GM18508 (cell line): ENCODE results near the gene PTPRJ.

Source experiments
- ATAC-seq: cut with Tn5 transposase; IDR thresholded peaks from one replicate; pipeline ENCODE4 v1.9.1; 2021; ENCODE audit warnings: moderate number of reproducible peaks; ENCODE audit not compliant: insufficient read depth, unreplicated experiment

The PTPRJ gene

DNA sequence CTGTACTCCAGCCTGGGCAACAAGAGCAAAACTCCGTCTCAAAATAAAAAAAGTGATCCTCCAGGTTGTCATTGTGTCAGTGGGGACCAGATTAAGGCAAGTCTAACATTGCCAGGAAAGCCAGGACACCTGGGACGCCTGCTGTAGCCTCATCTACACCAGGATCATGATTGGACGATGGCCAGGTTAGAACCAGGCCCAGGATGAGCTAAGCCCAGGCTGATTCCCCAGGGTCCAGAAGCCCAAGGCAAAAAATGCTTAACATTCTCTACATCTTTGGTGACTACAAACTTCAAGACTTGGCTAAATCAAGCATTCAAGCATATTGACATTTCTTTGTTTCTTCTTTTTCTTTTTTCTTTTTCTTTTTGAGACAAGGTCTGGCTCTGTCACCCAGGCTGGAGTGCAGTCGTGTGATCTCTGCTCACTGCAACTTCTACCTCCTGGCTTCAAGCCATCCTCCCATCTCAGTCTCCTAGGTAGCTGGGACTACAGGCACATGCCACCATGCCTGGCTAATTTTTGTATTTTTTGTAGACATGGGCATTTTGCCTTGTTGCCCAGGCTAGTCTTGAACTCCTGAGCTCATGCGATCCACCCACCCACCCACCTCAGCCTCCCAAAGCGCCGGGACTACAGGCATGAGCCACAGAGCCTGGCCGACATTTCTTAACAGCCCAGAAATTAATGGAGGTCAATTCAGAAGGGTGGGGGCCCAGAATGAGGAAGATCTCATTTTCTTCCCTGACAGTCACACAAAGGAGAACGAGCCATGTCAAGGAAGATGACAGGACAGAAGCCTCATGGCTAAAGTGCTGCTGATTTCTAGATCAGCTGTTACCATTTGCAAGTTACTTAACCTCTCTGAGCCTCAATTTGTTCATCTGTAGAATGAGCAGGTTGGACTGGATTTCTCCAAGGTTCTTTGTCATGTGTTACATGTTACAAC lies 12.5 kb upstream of the PTPRJ start:
- ATAC-seq, result no peak

DNA sequence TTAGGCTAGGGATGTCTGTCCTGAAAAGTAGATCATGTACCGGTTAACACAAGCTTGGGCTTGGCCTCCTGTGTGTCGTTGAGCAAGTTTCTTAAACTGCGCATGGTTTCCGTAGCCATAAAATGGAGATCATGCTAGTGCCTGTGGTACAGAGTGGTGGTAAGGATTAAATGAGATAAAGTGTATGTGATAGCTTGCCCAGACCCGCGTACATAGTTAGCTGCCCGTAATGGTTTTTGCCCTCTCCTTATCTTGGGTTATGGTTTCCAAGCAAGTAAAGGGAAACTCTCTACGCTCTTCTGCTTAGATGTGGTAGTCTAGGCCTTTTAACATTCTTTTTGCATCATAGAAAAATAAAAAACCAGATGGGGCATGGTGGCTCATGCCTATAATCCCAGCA lies 11.0 kb upstream of the PTPRJ start:
- ATAC-seq, result no peak

DNA sequence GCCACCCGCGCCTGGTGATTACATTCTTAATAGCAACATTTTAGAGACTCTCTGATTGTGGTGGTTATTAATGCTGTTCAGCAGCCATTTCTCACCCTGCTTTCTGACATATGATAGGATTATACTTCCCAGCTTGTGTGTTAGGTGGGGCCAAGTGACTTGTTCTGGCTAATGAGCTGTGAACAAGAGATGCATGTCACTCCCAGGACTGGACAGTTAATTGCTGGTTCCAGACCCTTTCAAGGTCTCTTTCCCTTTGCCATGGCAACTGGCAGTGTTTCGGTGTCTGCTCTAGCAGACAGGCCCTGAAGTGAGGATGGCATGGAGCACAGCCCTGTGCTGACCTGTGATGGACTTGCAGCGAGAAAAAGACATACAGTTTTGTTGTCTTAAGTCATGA lies 8.9 kb upstream of the PTPRJ start:
- no peak for ATAC-seq

DNA sequence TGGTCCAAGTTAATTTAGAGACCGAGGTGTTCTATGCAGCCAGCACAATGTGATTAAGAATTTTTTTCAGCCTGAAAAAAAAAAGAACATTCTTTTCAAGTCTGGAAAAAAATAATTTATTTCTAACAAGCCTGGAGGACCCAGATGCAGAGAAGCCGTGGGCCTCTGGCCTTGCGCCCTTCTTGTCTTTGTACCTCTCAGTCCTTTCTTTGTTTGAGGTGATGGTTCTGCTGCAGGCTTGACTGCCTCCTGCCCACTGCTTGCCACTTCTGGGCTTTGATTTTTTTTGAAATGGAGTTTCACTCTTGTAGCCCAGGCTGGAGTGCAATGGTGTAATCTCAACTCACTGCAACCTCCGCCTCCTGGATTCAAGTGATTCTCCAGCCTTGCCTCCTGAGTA lies 7.2 kb upstream of the PTPRJ start:
- no peak for ATAC-seq

DNA sequence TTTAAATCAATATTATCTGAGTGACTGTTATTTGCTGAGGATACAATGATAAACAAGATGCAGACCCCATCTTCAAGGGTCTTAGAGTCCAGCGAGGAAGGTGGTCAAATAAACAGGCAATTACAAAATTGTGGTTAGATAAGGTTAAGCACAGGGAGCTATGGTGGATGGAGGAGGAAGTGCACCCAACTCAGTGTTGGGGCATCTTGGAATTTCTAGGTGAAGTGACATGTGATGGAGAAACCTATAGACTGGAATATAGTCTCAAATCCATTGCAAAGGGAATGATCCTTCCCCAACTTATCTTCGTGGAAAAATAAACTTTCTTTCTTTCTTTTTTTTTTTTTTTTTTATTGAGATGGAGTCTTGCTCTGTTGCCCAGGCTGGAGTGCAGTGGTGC lies 3.4 kb upstream of the PTPRJ start:
- ATAC-seq, result no peak

DNA sequence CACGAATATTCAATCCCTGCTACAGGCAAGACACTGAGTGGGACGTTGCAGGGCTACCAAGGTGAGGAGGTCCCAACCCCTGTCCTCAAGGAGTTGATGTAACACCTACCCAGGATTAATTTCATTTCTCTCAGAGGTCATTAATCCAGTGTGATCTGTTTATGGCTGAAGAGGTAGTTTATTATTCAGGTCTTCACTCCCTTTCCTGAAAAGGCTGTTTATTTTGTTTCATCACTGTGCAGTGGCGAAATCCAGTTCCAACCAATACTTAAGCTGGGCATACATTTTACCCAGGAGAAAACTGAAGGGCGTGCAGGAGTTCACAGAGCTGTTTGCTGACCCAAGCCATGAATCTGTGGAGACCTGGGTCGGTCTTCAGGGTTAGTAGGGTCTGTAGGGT lies 2.7 kb upstream of the PTPRJ start:
- ATAC-seq, result no peak

DNA sequence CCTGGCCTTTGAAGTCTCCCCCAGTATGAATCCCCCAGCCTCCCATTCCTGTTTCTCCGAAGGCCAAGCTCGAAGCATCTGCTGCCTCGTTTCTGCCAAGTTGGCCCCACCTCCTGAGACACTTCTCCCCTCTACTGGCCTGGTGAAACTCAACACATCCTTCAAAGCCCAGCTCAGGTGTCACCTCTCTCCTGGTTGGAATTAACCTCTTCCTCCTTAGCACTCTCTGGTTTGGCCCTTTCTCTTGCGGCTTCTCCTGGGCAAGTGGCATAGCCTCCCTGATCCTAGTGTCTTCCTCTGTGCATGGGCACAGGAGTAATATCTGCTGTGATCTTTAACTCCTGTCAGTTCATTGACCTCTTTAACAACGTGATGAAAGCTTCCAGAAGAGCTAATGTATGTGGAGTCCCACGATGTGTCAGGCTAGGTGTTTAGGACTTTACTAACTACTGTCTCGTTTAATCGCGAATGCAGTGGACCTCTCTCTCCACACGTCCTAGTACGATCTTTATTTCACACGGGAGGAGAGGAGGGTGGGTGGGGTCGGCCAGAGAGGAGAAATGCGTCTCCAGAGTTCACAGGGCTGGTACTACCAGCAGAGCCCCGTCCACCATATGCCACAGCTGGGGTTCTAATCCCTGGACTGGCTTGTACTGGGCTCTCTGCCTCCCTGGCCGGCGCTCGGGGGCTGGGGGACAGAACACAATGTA lies 826 bp upstream of the PTPRJ start:
- no peak for ATAC-seq

DNA sequence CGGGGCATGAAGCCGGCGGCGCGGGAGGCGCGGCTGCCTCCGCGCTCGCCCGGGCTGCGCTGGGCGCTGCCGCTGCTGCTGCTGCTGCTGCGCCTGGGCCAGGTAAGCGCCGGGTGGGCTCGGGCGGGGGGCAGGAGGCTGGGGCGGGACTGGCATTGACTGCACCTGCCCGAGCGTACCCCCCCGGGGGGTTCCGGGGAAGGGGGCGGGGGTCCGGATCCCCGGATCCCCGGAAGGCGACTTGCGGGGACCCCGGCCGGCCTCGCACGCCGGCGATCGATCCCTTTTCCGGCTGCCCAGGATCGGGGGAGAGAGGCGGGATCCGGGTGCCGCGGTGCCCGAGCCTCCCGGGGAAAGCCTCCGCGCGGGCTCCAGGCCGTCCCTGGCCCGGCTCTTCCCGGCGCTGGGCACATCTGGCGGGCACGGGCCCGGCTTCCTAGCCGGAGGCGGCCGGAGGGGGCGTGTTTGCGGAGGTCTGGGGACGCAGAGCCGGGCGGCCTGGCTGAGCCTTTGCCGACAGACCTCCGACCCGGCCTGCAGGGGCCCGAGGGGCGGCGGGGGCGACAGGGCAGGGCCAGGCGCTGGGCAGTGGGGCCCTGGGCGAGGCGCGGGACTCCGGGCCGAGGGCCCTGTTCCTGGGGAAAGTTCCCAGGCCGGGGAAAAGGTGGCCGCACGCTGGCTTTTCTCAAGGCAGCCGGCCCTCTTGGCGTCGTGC lies 705 bp downstream of the PTPRJ start:
- no peak for ATAC-seq

DNA sequence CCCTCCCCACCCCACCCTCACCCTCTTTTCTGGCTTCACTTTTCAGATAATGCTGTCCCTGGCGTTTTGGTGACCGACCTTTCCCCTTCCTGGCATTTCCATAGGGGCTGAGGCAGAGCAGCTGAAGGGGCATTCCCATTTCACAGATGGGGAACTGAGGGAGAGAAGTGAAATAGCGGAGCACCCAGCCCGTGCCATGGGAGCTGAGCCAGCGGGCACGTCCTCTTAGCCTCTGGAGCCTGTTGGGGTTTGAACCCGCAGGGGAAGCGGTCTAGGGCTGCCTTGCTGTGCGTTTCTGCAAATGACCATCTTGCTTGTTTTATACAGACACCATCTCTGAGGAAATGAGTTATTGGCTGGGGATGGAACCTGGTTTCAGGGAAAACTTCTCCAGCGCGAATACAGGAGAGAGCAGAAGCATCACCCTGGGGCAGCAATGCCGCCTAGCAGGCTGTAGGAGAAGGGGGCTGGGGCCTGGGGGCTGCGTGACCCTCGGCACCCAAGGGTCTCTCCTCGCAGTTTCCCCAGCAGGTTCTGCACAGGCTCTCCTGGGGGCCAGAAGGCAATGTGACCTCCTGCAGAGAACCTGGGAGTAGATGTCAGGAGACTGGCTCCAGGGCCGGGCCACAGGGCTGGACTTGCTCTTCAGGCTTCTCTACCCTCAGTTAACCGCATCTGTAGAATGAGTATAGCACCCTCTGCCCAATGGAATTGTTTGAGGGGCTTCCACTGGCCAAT lies 1.5 kb downstream of the PTPRJ start:
- ATAC-seq, result no peak

DNA sequence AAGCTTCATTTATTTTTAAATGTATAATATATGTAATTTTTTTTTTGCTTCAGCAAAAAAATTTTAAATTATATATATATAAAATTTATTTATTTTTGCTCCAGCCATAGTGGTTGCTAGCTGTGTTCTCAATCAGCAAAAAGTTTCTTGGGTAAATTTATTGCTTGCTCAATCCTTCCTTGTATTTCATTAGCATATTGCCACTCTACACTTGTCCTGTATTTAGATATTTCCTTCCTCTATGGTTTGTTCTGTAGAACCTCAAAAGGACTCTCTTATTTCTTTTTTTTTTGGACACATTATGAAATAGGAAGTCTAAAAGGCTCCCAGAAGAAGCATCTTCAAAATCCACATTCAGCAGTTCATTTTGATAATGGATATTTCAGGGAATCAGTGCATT lies 2.3 kb downstream of the PTPRJ start:
- no peak for ATAC-seq

DNA sequence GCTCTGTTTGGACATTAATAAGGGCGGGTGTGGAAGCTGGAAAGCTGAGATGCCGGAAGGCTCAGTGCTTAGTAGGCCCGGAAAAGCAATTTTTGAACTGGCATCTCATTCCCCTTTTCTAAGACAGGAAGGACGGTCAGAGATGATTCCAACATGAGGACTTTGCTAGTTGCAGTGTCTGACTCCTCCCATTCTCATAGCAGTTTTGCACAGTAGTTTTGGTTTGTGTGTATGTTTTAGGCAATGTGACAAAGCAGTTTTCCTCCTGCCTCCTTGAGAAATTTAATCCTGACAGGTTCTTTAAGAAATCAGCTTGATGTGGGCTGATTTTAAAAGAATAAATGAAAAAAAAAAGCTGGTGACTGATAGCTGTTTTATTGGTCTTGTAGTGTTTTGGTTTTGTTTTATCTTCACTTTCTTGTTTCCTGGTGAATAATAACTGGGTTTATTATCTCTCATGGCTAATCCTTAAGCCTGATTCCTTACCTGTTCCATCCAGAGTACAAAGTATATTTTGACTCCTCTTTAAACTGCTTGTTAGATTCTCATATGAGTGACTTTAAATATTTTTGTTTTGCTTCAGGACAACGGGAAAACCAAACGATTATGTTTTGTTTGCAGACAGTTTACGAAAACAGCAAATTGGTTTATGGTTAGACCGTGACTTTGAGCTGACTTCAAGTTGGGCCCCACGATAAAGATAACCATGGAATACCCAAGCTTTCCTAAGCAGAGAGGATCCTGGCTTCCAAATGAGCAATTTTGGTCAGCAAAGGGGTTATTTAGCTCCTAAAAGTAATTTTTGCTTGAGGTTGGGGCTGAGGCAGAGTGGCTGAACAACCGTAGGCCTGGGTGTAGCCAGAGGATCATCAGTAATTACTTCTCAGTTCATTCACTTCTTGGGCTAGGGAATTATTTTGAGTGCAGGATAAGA lies 3.4 kb downstream of the PTPRJ start:
- ATAC-seq, result no peak

DNA sequence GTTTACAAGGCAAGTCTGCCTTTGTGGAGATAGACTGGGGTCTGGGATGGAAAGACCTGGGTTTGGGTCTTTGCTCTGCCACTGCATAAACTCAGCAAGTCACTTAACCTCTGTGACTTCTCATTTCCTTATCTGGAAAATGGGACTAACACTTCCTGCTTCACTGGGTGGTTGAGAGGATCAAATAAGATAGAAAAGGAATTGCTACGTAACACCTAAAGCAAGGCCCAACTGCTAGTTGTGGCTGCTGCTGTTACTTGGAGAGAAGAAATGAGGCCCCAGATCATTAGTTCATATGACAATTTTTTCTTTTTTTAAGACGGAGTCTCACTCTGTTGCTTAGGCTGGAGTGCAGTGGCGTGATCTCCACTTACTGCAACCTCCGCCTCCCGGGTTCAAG lies 5.9 kb downstream of the PTPRJ start:
- ATAC-seq, result no peak

DNA sequence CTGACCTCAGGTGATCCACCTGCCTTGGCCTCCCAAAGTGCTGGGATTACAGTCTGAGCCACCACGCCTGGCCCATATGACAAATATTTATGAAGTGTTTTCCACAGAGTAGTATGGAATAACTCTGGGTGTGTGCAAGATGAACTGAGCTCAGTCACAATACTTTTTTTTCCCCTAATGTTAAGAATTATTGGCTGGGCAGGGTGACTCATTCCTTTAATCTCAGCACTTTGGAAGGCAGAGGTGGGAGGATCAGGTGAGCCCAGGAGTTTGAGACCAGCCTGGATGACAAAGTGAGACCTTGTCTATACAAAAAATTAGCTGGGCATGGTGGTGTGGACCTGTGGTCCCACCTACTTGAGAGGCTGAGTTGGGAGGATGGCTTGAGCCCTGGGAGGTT lies 6.4 kb downstream of the PTPRJ start:
- no peak for ATAC-seq

DNA sequence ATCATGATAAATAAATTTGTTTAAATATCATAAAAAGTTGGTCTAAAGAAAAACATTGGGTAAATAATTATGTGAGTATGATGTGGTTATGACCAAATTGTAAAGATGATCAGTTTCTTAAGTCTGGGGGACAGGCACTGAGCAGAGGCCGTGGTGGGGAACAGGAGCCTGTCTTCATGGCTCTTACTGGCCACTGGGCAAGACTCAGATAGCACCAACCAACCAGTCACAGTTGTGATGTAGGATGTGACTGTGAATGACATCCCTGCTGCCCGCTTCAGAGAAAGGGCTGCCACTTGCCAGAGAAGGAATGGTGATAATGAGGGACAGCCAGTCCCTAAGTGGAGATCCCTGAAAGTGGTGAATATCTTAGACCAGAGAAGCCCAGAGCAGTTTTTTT lies 7.0 kb downstream of the PTPRJ start:
- no peak for ATAC-seq

DNA sequence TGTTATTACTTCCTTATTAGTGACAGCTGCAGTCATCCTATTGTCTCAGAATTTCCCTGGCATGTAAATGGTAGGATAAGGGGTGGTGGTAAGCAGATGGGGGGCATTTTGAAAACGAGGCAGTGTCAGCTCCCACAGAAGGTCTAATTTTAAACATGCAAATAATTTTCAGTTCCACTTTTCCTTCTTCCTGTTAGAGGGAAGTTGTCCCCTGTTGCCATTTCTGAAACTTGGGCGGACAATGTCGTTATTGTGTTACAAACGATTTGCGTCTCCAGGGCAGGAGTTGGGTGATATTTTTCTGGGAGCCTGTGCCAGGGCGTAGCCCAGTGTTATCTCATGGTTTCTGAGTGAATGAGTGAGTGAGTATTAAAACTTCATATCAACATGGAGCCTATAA lies 7.4 kb downstream of the PTPRJ start:
- ATAC-seq, result no peak

DNA sequence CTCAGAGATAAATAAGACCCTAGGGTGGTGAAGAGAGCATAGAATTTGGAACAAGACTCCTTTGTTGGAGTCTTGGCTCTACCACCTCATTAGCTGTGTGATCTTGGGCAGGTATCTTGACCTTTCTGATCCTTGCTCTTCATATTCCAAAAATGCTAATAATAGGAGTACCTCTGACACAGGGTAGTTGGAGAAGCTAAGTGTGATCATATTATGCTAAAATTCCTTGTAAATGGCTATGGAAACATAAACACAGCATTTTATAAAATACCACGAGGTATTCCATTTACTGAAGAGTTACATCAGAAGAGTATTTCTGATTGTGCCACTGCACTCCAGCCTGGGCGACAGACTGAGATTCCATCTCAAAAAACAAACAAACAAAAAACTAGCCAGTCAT lies 9.4 kb downstream of the PTPRJ start:
- ATAC-seq, result no peak

DNA sequence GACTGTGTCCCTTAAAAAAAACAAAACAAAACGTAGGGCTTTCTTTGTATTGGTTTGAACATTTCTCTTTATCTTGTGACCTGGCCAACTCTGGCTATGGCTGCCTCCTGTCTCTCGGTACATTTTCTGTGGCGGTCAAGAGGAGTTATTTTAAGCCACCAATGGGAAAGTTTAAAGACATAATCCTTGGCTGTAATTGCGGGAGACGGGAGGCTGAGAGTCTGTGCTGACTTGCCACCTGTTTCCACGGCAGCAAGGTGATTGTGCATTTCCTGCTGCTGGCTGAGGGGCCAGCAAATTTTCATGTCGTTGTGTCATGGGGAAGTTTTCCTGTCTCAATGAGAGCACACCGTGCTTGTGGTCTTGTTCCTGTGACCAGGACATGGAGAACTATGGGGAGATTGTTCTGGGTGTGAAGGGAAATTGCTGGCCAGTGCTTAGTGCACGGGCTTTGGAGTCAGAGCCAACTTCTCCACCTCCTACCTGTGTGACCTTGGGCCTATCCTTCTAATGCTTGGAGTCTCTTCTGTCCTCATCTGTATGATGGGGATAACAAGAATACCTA lies 11.0 kb downstream of the PTPRJ start:
- no peak for ATAC-seq

DNA sequence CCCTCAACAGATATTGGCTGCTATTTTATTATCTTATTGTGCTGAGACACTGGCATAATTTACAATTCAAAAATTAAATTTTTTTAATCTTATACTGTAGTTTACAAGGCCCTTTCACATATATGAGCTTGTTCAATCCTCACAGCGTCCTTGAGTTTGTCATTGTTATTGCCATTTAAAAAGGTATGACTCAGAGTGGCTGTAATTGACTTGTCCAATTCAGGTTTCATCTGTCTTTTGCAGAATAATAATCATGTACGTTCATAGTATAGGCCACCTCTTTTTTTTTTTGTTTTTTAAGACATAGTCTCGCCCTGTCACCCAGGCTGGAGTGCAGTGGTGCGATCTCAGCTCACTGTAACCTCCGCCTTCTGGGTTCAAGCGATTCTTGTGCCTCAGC lies 11.5 kb downstream of the PTPRJ start:
- ATAC-seq, result no peak
